GM23338 (cell line): ENCODE measurements around the gene SLC17A7. TPM values are rescaled to one million over a fixed set of nuclear protein-coding genes. Genes with fewer than 3 reads are reported as not detected.

Experiments
- ATAC-seq: fragments of 200-7000 bp; cut with Tn5 transposase; 3 replicates; pipeline ENCODE4 v1.9.1; 2020
- DNase-seq: peaks from one replicate; pipeline ENCODE4 v3.0.0-alpha.2; 2015; ENCODE audit warnings: low spot score
- H2AFZ ChIP-seq: fragments of 200-600 bp; sonication (generic); 2 replicates; pipeline ENCODE4 v1.8.0; 2016; ENCODE audit warnings: antibody characterized with exemption, mild to moderate bottlenecking, moderate library complexity
- H3F3A ChIP-seq: fragments of 200-600 bp; sonication (generic); replicated peaks from 2 replicates; pipeline ENCODE4 v1.8.0; 2017; ENCODE audit warnings: antibody characterized with exemption, mixed run types, low read depth
- H3K27ac ChIP-seq: fragments of 200-600 bp; sonication (generic); 2 replicates; pipeline ENCODE4 v1.6.1; 2016; ENCODE audit warnings: low read depth
- H3K27me3 ChIP-seq: fragments of 200-600 bp; sonication (generic); 2 replicates; pipeline ENCODE4 v1.8.0; 2016; ENCODE audit warnings: mild to moderate bottlenecking, mixed run types, moderate library complexity; ENCODE audit not compliant: insufficient read depth
- H3K36me3 ChIP-seq: fragments of 200-600 bp; sonication (generic); 2 replicates; pipeline ENCODE4 v1.8.0; 2016; ENCODE audit warnings: mild to moderate bottlenecking; ENCODE audit not compliant: insufficient read depth
- H3K4me1 ChIP-seq: fragments of 200-600 bp; sonication (generic); 2 replicates; pipeline ENCODE4 v1.8.0; 2016; ENCODE audit warnings: mild to moderate bottlenecking, moderate library complexity; ENCODE audit not compliant: insufficient read depth
- H3K4me2 ChIP-seq: fragments of 200-600 bp; sonication (generic); 2 replicates; pipeline ENCODE4 v1.7.1; 2017; ENCODE audit warnings: mixed run types
- H3K4me3 ChIP-seq: fragments of 200-600 bp; sonication (generic); 2 replicates; pipeline ENCODE4 v1.6.1; 2016; ENCODE audit warnings: mixed run types
- H3K79me2 ChIP-seq: fragments of 200-600 bp; sonication (generic); replicated peaks from 2 replicates; pipeline ENCODE4 v1.8.0; 2017; ENCODE audit warnings: mild to moderate bottlenecking; ENCODE audit not compliant: insufficient read depth
- H3K9me2 ChIP-seq: fragments of 200-600 bp; sonication (generic); 2 replicates; pipeline ENCODE4 v1.8.0; 2017; ENCODE audit not compliant: insufficient read depth
- H4K20me1 ChIP-seq: fragments of 200-600 bp; sonication (generic); replicated peaks from 2 replicates; pipeline ENCODE4 v1.8.0; 2017; ENCODE audit warnings: mild to moderate bottlenecking; ENCODE audit not compliant: insufficient read depth
- H3K27ac Mint-ChIP-seq: 2 replicates; pipeline ENCODE4 v1.8.0; 2020; ENCODE audit warnings: inconsistent platforms, mild to moderate bottlenecking, moderate library complexity, mixed read lengths
- H3K27me3 Mint-ChIP-seq: 3 replicates; pipeline ENCODE4 v1.8.0; 2022; ENCODE audit warnings: low read depth, mild to moderate bottlenecking, moderate library complexity, mixed read lengths, inconsistent platforms; ENCODE audit not compliant: insufficient read depth, poor library complexity
- H3K36me3 Mint-ChIP-seq: 3 replicates; pipeline ENCODE4 v1.8.0; 2021; ENCODE audit warnings: low read depth, mild to moderate bottlenecking, inconsistent platforms, moderate library complexity, mixed read lengths
- H3K4me1 Mint-ChIP-seq: 3 replicates; pipeline ENCODE4 v1.8.0; 2020; ENCODE audit warnings: mild to moderate bottlenecking, inconsistent platforms, mixed read lengths
- H3K4me3 Mint-ChIP-seq: 3 replicates; pipeline ENCODE4 v1.8.0; 2021; ENCODE audit warnings: moderate library complexity, mild to moderate bottlenecking, inconsistent platforms, mixed read lengths
- H3K9me3 Mint-ChIP-seq: 3 replicates; pipeline ENCODE4 v1.8.0; 2020; ENCODE audit warnings: moderate library complexity, mild to moderate bottlenecking, inconsistent platforms, mixed read lengths
- ETS1 ChIP-seq: IDR thresholded peaks from 2 replicates; pipeline ENCODE4 v1.6.1; 2016; ENCODE audit warnings: antibody characterized with exemption
- EZH2phosphoT487 ChIP-seq: fragments of 200-600 bp; sonication (generic); IDR thresholded peaks from one replicate; pipeline ENCODE4 v1.8.1; 2018; ENCODE audit warnings: antibody characterized with exemption; ENCODE audit not compliant: unreplicated experiment
- JUNB ChIP-seq: IDR thresholded peaks from one replicate; pipeline ENCODE4 v1.6.1; 2016; ENCODE audit warnings: antibody characterized with exemption; ENCODE audit not compliant: unreplicated experiment
- NANOG ChIP-seq: IDR thresholded peaks from 2 replicates; pipeline ENCODE4 v1.6.1; 2016; ENCODE audit warnings: antibody characterized with exemption, borderline replicate concordance
- POLR2AphosphoS5 ChIP-seq: IDR thresholded peaks from 2 replicates; pipeline ENCODE4 v1.6.1; 2016; ENCODE audit warnings: antibody characterized with exemption, low read depth
- REST ChIP-seq: IDR thresholded peaks from one replicate; pipeline ENCODE4 v1.6.1; 2018; ENCODE audit warnings: antibody characterized with exemption; ENCODE audit not compliant: unreplicated experiment
- STAT1 ChIP-seq: IDR thresholded peaks from one replicate; pipeline ENCODE4 v1.6.1; 2016; ENCODE audit warnings: antibody characterized with exemption; ENCODE audit not compliant: unreplicated experiment
- ZNF114 ChIP-seq: fragments of 250-450 bp; sonication (Bioruptor Pico); IDR thresholded peaks from 2 replicates; pipeline ENCODE4 v1.5.0; 2020; ENCODE audit warnings: mild to moderate bottlenecking, moderate library complexity
- ZNF331 ChIP-seq: fragments of 250-450 bp; sonication (Bioruptor Pico); IDR thresholded peaks from 2 replicates; pipeline ENCODE4 v1.5.0; 2020; ENCODE audit warnings: low read depth, mild to moderate bottlenecking, moderate library complexity
- ZNF462 ChIP-seq: fragments of 250-450 bp; sonication (Bioruptor Pico); IDR thresholded peaks from 2 replicates; pipeline ENCODE4 v1.5.0; 2020; ENCODE audit warnings: mild to moderate bottlenecking, moderate library complexity
- polyA plus RNA-seq: library from polyadenylated mRNA; unstranded; fragments of >200 nt; fragmentation: Nextera tagmentation; extraction: Ambion mirVana; gene quantifications from 2 replicates; pipeline ENCODE4 v1.2.1, GENCODE V29; 2016
- total RNA-seq: library from RNA; depleted of rRNA; stranded (reverse); fragments of >200 nt; shearing (Covaris generic); gene quantifications from 2 replicates; pipeline ENCODE4 v1.2.3, GENCODE V29; 2014

Gene SLC17A7
- total and polyA plus RNA-seq, 2 experiments from 2014 or later, result 0.90 to 1.5 TPM

- Mint-ChIP-seq H3K36me3 (peaks cover 33% of the 10 kb centered on the region), H3K4me3 (no peak overlapping the region), H3K27me3 (peaks cover 16% of the 10 kb centered on the region), H3K27ac (no peak overlapping the region), H3K9me3 (no peaks in the 10 kb centered on the region), H3K4me1 (peaks cover 5% of the 10 kb centered on the region)
- Histone ChIP-seq H3K4me3 (no peak overlapping the region), H3F3A (0 out of 2 replicates have a peak, but pooled peaks cover 2% of the 10 kb centered on the region), H3K4me1 (peaks cover 9% of the 10 kb centered on the region; the same call in 1 of the 2 replicates), H3K4me2 (no peak overlapping the region), H3K79me2 (no peaks in the 10 kb centered on the region), H2AFZ (no peak overlapping the region), H4K20me1 (no peaks in the 10 kb centered on the region; the same call in 1 of the 2 replicates), H3K27ac (no peak overlapping the region), H3K36me3 (no peaks in the 10 kb centered on the region), H3K9me2 (no peaks in the 10 kb centered on the region), H3K27me3 (no peaks in the 10 kb centered on the region)
- ATAC-seq (no peak), DNase-seq (no peak)
- no peak for TF ChIP-seq EZH2phosphoT487
- TF ChIP-seq STAT1, result no peak
- no peak for TF ChIP-seq POLR2AphosphoS5
- no peak for TF ChIP-seq ETS1
- TF ChIP-seq ZNF114, result no peak
- TF ChIP-seq ZNF331, result no peak
- no peak for TF ChIP-seq ZNF462 (CRISPR knock-in tag)
- no peak for TF ChIP-seq NANOG
- TF ChIP-seq REST, result no peak
- no peak for TF ChIP-seq JUNB
Observed at GRCh38 chr19:49463960-49464740, 22.8 kb upstream of the SLC17A7 start.
